ENCODE results near the gene EPHB3.

Gene EPHB3

GRCh38 chr3:184581331-184581855 is 19.8 kb downstream of the EPHB3 start:
- ChIA-PET CTCF (no interaction called here), POLR2A (ENCODE audit: low non-redundant PET) (interaction anchor here (0.6 kb wide), 1 partner anchor 79 kb away, joined by 3 read pairs; no protein-coding TSS in a partner anchor)
- DNase-seq (ENCODE audit: low spot score) = no peak

GRCh38 chr3:184582646-184583577 is 21.3 kb downstream of the EPHB3 start:
- peak overlapping the region; percentile 49 for H3K27ac ChIP-seq
- DNase-seq (ENCODE audit: low spot score) = no peak
- TF ChIP-seq CTCF (conservative IDR thresholded peaks at IDR 0.05; ENCODE audit: low read depth) = no peak
- CTCF ChIA-PET = interaction anchor here (0.8 to 1.6 kb wide), 2 partner anchors 21 to 245 kb away, joined by 3 to 4 read pairs; partner anchors contain the start of gene EPHB3
- POLR2A ChIA-PET (ENCODE audit: low non-redundant PET) = interaction anchor here (0.6 kb wide), 2 partner anchors 183 to 291 kb away, joined by 3 to 7 read pairs; no protein-coding TSS in a partner anchor

More at GRCh38 chr3:184581331-184581855, 19.8 kb downstream of the EPHB3 start:
- H3K27ac ChIP-seq = peak overlapping the region; percentile 18
- no peak for TF ChIP-seq CTCF (conservative IDR thresholded peaks at IDR 0.05; ENCODE audit: low read depth)

GRCh38 chr3:184583578-184584451 is 22.2 kb downstream of the EPHB3 start:
- DNase-seq (ENCODE audit: low spot score) = no peak
- ChIA-PET POLR2A (ENCODE audit: low non-redundant PET) (no interaction called here), CTCF (interaction anchor here (0.5 to 1.6 kb wide), 4 partner anchors 16 to 245 kb away, joined by 3 to 4 read pairs (median 4); partner anchors contain the start of gene EPHB3)
- TF ChIP-seq CTCF (conservative IDR thresholded peaks at IDR 0.05; ENCODE audit: low read depth) = no peak
- peak overlapping the region; percentile 50 for H3K27ac ChIP-seq

GRCh38 chr3:184584464-184584891 is 22.9 kb downstream of the EPHB3 start:
- CTCF ChIA-PET = interaction anchor here (0.5 to 1.2 kb wide), 3 partner anchors 17 to 185 kb away, joined by 3 to 4 read pairs (median 3); partner anchors contain the start of gene EPHB3

GRCh38 chr3:184585545-184585944 is 24.0 kb downstream of the EPHB3 start:
- ChIA-PET POLR2A (ENCODE audit: low non-redundant PET) (no interaction called here), CTCF (interaction anchor here (0.5 to 1.2 kb wide), 4 partner anchors 24 to 163 kb away, joined by 3 to 4 read pairs (median 3); partner anchors contain the start of gene EPHB3)
- DNase-seq (ENCODE audit: low spot score) = no peak
- TF ChIP-seq CTCF (conservative IDR thresholded peaks at IDR 0.05; ENCODE audit: low read depth) = no peak
- H3K27ac ChIP-seq = peak overlapping the region; percentile 50

More at GRCh38 chr3:184584464-184584891, 22.9 kb downstream of the EPHB3 start:
- POLR2A ChIA-PET (ENCODE audit: low non-redundant PET) = no interaction called here
- TF ChIP-seq CTCF (conservative IDR thresholded peaks at IDR 0.05; ENCODE audit: low read depth) = no peak
- H3K27ac ChIP-seq = peak overlapping the region; percentile 50
- no peak for DNase-seq (ENCODE audit: low spot score)

All from RWPE1 (cell line).